ES-I3 (cell line): ENCODE measurements around the gene TRIM29.

ENCODE experiments used
- H3K36me3 ChIP-seq: 2 replicates; pipeline ENCODE4 v1.6.1; 2013; ENCODE audit warnings: mild to moderate bottlenecking, low read length, control low read depth, moderate library complexity; ENCODE audit not compliant: insufficient read depth
- H3K4me1 ChIP-seq: 2 replicates; pipeline ENCODE4 v1.6.1; 2013; ENCODE audit warnings: mild to moderate bottlenecking, control low read depth, low read length; ENCODE audit not compliant: insufficient read depth
- H3K9ac ChIP-seq: 2 replicates; pipeline ENCODE4 v1.6.1; 2013; ENCODE audit warnings: low read depth, mild to moderate bottlenecking, low read length, moderate library complexity
- H3K9me3 ChIP-seq: 2 replicates; pipeline ENCODE4 v1.6.1; 2013; ENCODE audit warnings: mild to moderate bottlenecking, low read length, moderate library complexity; ENCODE audit not compliant: control insufficient read depth, insufficient read depth

TRIM29 gene, protein sequence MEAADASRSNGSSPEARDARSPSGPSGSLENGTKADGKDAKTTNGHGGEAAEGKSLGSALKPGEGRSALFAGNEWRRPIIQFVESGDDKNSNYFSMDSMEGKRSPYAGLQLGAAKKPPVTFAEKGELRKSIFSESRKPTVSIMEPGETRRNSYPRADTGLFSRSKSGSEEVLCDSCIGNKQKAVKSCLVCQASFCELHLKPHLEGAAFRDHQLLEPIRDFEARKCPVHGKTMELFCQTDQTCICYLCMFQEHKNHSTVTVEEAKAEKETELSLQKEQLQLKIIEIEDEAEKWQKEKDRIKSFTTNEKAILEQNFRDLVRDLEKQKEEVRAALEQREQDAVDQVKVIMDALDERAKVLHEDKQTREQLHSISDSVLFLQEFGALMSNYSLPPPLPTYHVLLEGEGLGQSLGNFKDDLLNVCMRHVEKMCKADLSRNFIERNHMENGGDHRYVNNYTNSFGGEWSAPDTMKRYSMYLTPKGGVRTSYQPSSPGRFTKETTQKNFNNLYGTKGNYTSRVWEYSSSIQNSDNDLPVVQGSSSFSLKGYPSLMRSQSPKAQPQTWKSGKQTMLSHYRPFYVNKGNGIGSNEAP

DNA sequence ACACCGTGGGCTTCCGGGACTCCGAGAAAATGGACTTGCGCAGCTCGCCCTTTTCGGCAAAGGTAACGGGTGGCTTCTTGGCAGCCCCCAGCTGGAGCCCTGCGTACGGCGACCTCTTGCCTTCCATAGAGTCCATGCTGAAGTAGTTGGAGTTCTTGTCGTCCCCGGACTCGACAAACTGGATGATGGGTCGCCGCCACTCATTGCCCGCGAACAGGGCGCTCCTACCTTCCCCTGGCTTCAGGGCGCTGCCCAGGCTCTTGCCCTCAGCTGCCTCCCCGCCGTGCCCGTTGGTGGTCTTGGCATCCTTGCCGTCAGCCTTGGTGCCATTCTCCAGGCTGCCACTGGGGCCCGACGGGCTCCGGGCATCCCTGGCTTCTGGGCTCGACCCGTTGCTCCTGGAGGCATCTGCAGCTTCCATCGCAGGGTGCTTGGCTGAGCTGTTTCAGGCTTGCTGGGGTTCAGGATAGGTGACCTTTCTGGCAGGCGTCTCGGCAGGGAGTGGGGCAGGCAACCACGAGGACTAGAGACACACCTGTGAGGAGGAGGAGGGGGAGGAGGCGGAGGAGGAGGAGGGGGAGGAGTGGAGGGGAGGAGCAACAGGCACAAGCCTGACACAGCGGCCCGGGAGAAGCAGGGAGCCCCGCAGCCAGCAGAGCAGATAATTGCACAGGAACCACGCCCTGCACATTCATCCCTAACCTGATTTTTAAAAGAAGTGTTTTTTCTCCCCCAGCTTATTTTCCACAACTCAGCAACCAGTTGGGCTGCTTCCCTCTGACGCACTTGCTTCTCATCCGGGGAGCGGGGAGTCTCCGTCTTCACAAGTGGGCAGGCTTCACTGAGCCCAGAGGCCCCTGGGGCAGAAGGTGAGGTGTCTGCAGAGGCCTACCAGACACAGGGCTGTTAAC is at the start of gene TRIM29:
TSS of gene TRIM29 (minus strand) at position 503 of the 911 bp plus-strand sequence. CDS start at position 421, 82 bp downstream.
- Histone ChIP-seq H3K9ac (no peak within 1 kb of the TSS), H3K4me1 (no peaks in the 10 kb centered on the region), H3K36me3 (no peaks in the 10 kb centered on the region), H3K9me3 (no peaks in the 10 kb centered on the region)

DNA sequence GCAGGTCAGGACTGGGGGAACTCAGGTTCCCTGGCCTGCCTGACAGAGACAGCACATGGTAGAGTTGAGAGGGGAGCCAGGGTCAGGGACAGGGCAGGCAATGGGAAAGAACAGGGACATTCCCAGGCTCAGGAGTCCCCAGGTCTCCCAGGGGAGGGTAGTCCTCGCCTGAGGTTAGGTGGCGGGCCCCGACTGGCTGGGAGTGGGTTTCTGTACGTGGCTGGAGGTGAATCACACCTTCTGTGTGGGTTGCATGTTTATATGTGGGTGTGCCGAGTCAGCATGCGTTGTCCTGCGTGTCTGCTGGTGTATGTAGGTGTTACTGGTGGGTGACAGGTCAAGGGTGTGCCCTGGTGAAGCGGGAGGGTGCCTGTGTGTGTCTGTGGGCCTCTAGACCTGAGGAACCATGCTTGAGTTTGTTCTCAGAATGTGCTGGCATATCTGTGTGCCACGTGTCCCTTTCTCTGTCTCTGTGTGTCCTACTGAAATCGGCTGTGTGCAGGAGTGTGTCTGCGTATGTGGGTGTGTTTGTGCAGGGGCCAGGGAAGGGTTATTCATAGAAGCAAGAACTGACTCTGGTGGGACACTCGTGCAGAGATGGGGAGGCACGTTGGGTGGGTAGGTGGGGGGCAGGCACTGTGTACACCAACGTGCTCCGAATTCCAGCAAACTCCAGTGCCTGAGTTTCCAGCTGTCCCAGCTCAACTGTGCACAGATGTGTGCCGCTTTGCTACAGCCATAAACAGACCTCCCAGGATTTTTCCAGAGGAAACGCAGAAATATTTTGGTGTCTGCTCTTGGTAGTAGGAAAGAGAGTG is 49.1 kb upstream of the TRIM29 start:
- Histone ChIP-seq H3K4me1 (peaks cover 10% of the 10 kb centered on the region; the same call in 1 of the 2 replicates), H3K9ac (no peak overlapping the region), H3K9me3 (no peaks in the 10 kb centered on the region), H3K36me3 (no peaks in the 10 kb centered on the region)

DNA sequence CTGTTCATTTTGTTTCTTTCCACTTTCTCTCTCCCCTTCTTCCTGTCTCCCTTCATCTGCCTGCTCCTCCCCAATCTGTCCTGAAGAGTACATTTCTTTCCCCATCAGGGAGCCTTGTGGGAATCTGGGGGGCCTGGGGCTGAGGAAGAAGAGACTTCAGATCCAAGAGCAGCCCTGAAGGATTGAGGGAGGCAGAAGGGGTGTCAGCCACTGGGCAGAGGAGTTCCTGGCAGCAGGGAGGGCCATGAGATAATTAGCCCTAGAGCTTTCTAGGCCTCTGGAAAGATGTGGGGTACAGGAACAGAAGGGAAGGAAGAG is 48.5 kb upstream of the TRIM29 start:
- H3K9me3 ChIP-seq: no peaks in the 10 kb centered on the region
- H3K9ac ChIP-seq: no peak overlapping the region
- no peaks in the 10 kb centered on the region for H3K36me3 ChIP-seq
- peaks cover 13% of the 10 kb centered on the region; the same call in 1 of the 2 replicates for H3K4me1 ChIP-seq

DNA sequence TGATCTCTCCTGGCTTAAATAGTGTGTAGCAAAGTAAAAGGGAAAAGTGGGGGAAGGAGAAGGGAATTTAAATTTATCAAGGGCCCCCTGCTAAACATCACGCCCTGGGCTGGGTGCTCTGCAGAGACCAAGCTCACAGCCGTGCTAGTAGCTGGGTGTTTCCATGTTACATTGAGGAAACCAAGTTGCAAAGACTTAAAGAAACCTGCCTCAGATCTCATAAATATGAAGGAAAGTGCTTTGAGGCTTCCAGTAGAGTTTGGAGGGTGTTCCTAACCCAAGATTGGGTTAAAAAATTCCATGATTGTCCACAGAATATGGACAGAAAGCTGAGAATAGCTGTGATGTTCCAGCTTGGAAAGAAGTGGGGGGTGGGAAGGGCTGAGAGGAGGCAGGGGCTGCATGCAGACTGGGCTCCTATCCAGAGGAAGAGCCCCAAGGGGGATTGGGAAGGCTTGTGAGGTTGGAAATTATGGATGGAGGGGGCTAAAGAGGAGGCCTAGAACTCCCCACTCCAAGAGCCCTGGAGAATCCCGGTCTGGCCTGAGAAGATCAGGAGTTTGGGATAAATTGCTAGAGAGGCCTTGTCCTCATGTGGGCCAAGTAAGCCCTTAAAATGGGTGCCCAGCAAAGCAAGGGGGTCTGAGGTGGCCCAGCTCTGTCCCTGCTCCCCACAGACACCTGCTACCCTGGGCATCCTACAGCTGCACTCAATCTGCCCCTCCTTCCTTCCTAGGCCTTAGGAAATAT is 48.0 kb upstream of the TRIM29 start:
- no peak overlapping the region for H3K9ac ChIP-seq
- no peaks in the 10 kb centered on the region for H3K36me3 ChIP-seq
- H3K4me1 ChIP-seq: peaks cover 12% of the 10 kb centered on the region
- no peaks in the 10 kb centered on the region for H3K9me3 ChIP-seq

DNA sequence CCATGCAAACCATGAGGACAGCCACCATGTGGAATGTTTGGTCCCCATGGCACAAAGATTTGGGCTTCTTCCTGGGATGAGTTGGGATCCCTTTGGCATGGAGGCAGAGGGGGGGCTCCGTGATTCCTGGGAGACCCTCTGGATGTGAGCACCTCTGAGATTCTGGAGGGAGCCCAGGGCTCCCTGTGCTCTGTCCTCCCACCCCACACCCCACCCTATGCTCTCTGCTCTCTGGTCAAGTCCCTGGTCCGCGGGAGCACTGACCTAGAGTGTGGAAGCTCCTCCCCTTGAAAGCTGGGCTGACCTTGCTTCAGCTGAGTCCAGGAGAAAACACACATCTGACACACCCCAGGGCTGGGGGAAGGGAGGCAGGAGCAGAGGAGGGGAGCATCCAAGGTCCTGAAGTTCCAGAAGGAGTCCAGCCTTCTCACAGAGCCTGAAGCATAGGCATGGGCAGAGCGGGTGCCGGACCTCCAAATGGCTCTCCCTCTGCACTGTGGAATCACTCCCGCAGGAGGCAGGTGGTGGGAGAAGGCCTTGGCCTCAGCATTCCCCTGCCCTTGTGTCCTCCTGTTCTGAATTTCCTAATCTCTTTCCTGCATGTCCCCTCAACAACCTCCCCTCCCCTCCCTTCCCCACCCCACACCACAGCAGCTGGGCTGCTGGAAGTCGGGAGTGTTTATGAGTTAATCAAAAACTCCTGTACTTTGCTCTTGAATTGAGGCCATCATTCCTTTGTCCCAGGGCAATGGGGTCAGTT is 47.2 kb upstream of the TRIM29 start:
- Histone ChIP-seq H3K4me1 (peaks cover 16% of the 10 kb centered on the region), H3K36me3 (no peaks in the 10 kb centered on the region), H3K9ac (no peak overlapping the region), H3K9me3 (no peaks in the 10 kb centered on the region)

DNA sequence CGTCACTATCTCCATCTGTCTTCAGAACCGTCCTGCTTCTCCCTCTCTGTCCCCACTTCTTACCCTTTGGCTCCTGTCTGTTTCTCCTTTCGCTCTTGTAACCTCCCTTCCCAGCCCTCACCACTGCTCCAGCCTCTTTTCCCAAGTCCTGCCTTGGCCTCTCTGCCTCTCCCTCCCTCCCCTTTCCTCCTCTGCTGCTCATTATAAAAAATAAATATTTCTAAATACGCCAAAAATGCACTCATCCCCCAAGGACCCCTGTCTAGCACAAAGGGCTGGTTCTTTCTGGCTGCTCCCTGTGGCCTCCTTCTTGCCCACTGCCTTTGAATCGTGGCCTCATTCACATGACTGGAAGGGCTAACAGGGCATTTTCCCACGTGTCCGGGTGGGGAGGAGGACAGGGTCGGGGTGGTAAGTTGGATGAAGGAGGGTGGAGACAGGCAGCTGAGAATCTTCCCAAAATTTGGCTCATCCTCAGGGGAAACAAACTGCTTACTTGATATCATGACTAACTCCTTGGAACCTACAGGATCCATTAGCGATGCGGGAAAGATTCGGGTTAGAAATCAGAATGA is 46.5 kb upstream of the TRIM29 start:
- no peak overlapping the region for H3K9ac ChIP-seq

DNA sequence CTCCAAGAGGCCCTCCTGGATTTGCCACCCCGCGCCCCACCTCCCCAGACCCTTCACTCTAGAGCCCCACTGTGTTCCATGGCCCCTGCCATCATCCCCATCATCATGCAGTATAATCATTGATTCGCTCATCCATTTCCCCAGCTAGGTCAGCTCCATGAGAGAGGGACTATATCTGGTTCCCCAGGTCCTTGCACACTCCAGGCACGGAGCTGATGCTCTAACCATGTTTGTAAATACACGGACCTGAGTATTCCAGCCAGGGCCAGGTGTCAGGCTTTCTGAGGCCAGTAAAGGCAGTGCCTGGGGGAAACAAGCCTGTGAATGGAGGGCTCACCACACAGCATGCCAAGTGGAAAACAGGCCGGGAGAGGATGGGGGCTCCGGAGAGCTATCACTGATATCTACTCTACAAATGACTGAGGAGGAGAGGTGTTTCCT is 45.8 kb upstream of the TRIM29 start:
- H3K9me3 ChIP-seq: no peaks in the 10 kb centered on the region
- no peaks in the 10 kb centered on the region for H3K36me3 ChIP-seq
- H3K4me1 ChIP-seq: peaks cover 24% of the 10 kb centered on the region
- H3K9ac ChIP-seq: no peak overlapping the region

More for the DNA sequence above, 46.5 kb upstream of the TRIM29 start:
- Histone ChIP-seq H3K36me3 (no peaks in the 10 kb centered on the region), H3K4me1 (peaks cover 22% of the 10 kb centered on the region), H3K9me3 (no peaks in the 10 kb centered on the region)

DNA sequence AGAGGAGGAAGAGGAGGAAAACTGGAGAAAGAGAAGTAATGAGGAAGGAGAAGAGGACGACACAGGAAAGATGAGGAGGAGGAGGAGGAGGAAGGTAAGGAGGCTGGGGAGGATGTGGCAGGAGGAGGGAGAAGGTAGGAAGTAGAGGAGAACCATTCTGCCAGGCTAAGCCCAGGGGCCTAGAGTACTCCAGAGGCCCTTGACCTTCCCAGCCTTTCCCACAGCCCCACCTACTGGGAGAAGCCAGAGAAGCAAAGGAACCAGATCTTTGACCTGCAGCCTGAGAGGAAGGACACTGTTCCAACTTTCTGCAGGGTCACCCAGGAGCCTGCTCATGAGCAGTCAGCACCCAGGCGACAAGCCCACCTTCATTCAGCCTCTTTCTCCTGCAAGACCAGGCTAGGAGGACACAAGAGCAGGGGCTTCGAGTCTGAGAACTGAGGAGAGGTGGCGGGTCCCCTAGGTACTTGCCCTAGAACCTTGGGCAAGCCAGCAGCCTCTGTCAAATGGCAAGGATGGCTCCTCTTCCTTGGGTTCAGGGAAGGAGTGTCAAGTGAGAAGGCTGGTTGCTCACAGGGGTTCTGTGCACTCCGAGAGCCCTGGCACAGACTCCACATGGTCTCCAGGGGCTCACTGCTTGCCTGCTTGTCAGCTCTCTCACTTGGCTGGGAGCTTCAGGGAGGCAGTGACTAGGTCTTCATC is 45.0 kb upstream of the TRIM29 start:
- Histone ChIP-seq H3K9ac (no peak overlapping the region), H3K36me3 (no peaks in the 10 kb centered on the region), H3K9me3 (no peaks in the 10 kb centered on the region), H3K4me1 (peaks cover 24% of the 10 kb centered on the region)

DNA sequence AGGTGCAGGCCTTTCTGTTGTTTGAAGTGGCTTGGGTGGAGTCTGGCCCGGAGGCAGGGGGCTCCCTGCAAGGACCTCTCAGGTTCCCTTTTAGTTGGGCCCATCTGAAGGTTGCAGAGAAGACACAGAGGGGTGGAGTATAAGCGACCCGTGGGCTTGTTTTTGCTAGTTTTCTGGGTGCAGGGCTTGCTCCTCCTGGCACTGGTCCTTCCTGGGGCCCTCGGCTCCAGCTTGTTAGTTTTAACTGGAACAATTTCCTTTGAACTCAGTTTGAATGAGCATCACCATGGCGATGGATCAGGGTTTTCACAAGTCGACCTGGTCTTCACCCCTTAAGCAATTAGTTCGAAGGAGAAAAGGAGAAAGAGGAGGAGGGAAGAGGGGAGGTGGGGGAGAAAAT is 44.5 kb upstream of the TRIM29 start:
- Histone ChIP-seq H3K36me3 (no peaks in the 10 kb centered on the region), H3K9ac (no peak overlapping the region), H3K4me1 (peaks cover 24% of the 10 kb centered on the region), H3K9me3 (no peaks in the 10 kb centered on the region)

DNA sequence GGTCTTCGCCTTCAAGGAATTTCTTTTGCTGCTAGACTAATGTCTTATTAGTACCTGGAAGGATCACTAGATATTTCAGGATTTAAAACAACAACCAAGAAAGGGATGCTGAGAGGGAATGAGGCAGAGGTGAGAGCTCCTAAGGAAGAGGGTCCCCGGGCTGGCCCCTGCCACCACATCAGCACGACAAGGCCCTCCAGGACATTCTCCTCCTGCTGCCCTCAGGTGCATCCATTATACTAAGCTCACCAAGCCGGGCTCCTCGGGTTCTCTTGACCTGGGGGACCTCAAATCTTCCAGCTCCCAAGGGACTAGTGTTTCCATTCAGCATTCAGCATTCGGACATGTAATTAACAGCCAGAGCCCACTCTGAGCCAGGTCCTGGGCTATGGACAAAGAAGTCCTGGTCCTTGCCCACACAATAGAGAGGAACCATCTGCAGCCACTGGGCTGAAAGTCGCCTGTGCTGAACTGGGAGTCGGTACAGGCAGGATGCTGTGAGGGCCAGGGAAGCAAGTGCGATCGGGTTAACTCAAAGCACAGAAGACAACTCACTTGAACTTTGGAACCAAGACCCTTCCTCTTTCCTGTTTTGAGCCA is 43.6 kb upstream of the TRIM29 start:
- peaks cover 24% of the 10 kb centered on the region for H3K4me1 ChIP-seq
- H3K36me3 ChIP-seq: no peaks in the 10 kb centered on the region

DNA sequence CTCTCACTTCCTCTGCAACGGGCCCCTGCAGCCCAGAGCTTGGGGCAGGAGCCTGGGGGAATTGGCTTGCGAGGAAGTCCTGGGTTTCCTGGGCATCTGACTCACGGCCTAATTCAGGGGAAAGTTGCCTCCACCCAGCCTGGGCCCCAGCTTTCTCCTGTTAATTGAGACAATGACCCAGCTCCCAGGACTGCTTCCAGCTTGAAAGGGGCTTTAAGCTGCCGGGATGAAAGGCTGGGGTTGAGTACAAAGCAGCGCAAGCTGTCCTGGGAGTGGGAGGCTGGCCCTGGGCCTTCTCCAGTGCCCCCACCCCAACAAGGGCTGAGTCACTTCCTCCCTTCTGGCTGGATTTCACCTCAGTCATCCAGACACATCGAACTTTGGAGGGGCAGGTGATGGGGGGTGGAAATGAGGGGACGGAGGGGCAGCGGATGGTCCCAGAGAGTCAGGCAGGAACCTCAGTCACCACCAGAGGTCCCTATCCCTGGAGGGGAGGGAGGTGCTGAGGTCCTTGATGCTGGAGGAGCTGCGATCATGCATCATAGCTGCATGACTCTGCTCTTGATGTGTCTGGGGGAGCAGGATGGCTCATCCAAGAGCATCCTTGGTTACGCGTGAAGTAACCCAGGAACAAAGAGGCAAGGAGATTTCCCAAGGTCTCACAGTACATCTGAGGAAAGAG is 42.8 kb upstream of the TRIM29 start:
- no peaks in the 10 kb centered on the region for H3K36me3 ChIP-seq
- no peak overlapping the region; the same call in 1 of the 2 replicates for H3K9ac ChIP-seq
- H3K9me3 ChIP-seq: no peaks in the 10 kb centered on the region
- peaks cover 24% of the 10 kb centered on the region for H3K4me1 ChIP-seq

More for the DNA sequence above, 43.6 kb upstream of the TRIM29 start:
- no peaks in the 10 kb centered on the region for H3K9me3 ChIP-seq
- H3K9ac ChIP-seq: no peak overlapping the region
